Osteoblast (primary cell): ENCODE data around the gene SLC41A2. TPM values are rescaled to one million over a fixed set of nuclear protein-coding genes. Genes with fewer than 3 reads are reported as not detected.

ENCODE experiments used
- DNase-seq: peaks from one replicate; pipeline ENCODE4 v3.0.0; 2011; ENCODE audit warnings: low spot score, mixed read lengths; ENCODE audit not compliant: insufficient read length; ENCODE audit errors: missing footprints
- H2AFZ ChIP-seq: 2 replicates; pipeline ENCODE4 v1.6.0; 2011; ENCODE audit warnings: mild to moderate bottlenecking, low read length
- H3K27ac ChIP-seq: 2 replicates; pipeline ENCODE4 v1.5.1; 2011; ENCODE audit warnings: mild to moderate bottlenecking, low read depth, low read length, moderate library complexity
- H3K27me3 ChIP-seq: 2 replicates; pipeline ENCODE4 v1.6.0; 2012; ENCODE audit warnings: mild to moderate bottlenecking, control low read depth, inconsistent platforms, low read length, moderate library complexity; ENCODE audit not compliant: insufficient read depth
- H3K36me3 ChIP-seq: 2 replicates; pipeline ENCODE4 v1.5.1; 2011; ENCODE audit warnings: mild to moderate bottlenecking, low read length, control low read depth, moderate library complexity; ENCODE audit not compliant: insufficient read depth
- H3K4me1 ChIP-seq: 2 replicates; pipeline ENCODE4 v1.5.1; 2011; ENCODE audit warnings: mild to moderate bottlenecking, low read length, control low read depth, moderate library complexity; ENCODE audit not compliant: insufficient read depth
- H3K4me2 ChIP-seq: 2 replicates; pipeline ENCODE4 v1.6.0; 2011; ENCODE audit warnings: mild to moderate bottlenecking, low read length; ENCODE audit not compliant: insufficient read depth
- H3K4me3 ChIP-seq: fragments of 200-600 bp; sonication (generic); 3 replicates; pipeline ENCODE4 v1.5.1; 2012; ENCODE audit warnings: mild to moderate bottlenecking, low read length, inconsistent platforms; ENCODE audit not compliant: insufficient read depth
- H3K79me2 ChIP-seq: 2 replicates; pipeline ENCODE4 v1.6.0; 2012; ENCODE audit warnings: mild to moderate bottlenecking, low read length, control low read depth, inconsistent platforms; ENCODE audit not compliant: insufficient read depth
- H3K9me3 ChIP-seq: 2 replicates; pipeline ENCODE4 v1.5.1; 2011; ENCODE audit warnings: low read depth, low read length, control low read depth
- H4K20me1 ChIP-seq: 2 replicates; pipeline ENCODE4 v1.6.0; 2012; ENCODE audit warnings: mild to moderate bottlenecking, low read length, control low read depth; ENCODE audit not compliant: insufficient read depth
- CTCF ChIP-seq: IDR thresholded peaks from 2 replicates; pipeline ENCODE4 v1.5.1; 2011; ENCODE audit warnings: mild to moderate bottlenecking, low read depth, low read length, moderate library complexity; ENCODE audit errors: extremely low read depth
- total RNA-seq: library from RNA; depleted of rRNA; stranded (reverse); fragments of >200 nt; gene quantifications from 2 replicates; pipeline ENCODE4 v1.2.3, GENCODE V29; 2012

Gene SLC41A2
- total RNA-seq, 1 donor = 36.6 TPM

GRCh38 chr12:104998423-104999346 is 40.6 kb upstream of the SLC41A2 start:
- no peaks in the 10 kb centered on the region for H3K4me1 ChIP-seq
- H3K79me2 ChIP-seq = no peaks in the 10 kb centered on the region
- no peak for TF ChIP-seq CTCF
- H3K27me3 ChIP-seq = no peaks in the 10 kb centered on the region
- H3K4me2 ChIP-seq = no peak overlapping the region
- peaks cover 3% of the 10 kb centered on the region for H4K20me1 ChIP-seq
- H3K4me3 ChIP-seq = no peak overlapping the region
- peak; percentile 31 for DNase-seq
- no peaks in the 10 kb centered on the region for H3K9me3 ChIP-seq
- H2AFZ ChIP-seq = no peak overlapping the region
- peaks cover 13% of the 10 kb centered on the region for H3K36me3 ChIP-seq
- no peak overlapping the region for H3K27ac ChIP-seq

- H3K36me3 ChIP-seq = peaks cover 17% of the 10 kb centered on the region
- H2AFZ ChIP-seq = no peak overlapping the region
- no peak overlapping the region for H3K27ac ChIP-seq
- H3K4me2 ChIP-seq = no peak overlapping the region
- H3K27me3 ChIP-seq = no peaks in the 10 kb centered on the region
- H4K20me1 ChIP-seq = peaks cover 3% of the 10 kb centered on the region
- no peak for DNase-seq
- TF ChIP-seq CTCF = no peak
- no peaks in the 10 kb centered on the region for H3K9me3 ChIP-seq
- no peaks in the 10 kb centered on the region for H3K4me1 ChIP-seq
- no peaks in the 10 kb centered on the region for H3K79me2 ChIP-seq
- H3K4me3 ChIP-seq = no peak overlapping the region
These were observed 39.5 kb upstream of the SLC41A2 start for GRCh38 chr12:104997541-104997940.

- H3K36me3 ChIP-seq = peaks cover 40% of the 10 kb centered on the region
- no peaks in the 10 kb centered on the region for H3K27me3 ChIP-seq
- H4K20me1 ChIP-seq = peaks cover 3% of the 10 kb centered on the region
- no peak overlapping the region for H3K27ac ChIP-seq
- H3K4me1 ChIP-seq = no peaks in the 10 kb centered on the region
- DNase-seq = peak; percentile 72
- H3K4me3 ChIP-seq = no peak overlapping the region
- TF ChIP-seq CTCF = no peak
- peaks cover 9% of the 10 kb centered on the region for H3K79me2 ChIP-seq
- H2AFZ ChIP-seq = no peak overlapping the region
- no peak overlapping the region for H3K4me2 ChIP-seq
- H3K9me3 ChIP-seq = no peaks in the 10 kb centered on the region
These were observed 36.2 kb upstream of the SLC41A2 start for GRCh38 chr12:104994336-104994735.

GRCh38 chr12:104991565-104992128 is 33.6 kb upstream of the SLC41A2 start:
- peaks cover 26% of the 10 kb centered on the region for H3K79me2 ChIP-seq
- no peaks in the 10 kb centered on the region for H3K9me3 ChIP-seq
- H3K4me3 ChIP-seq = no peak overlapping the region
- peaks cover 42% of the 10 kb centered on the region for H3K36me3 ChIP-seq
- H3K27ac ChIP-seq = no peak overlapping the region
- H3K4me2 ChIP-seq = no peak overlapping the region
- no peak overlapping the region for H2AFZ ChIP-seq
- H4K20me1 ChIP-seq = no peaks in the 10 kb centered on the region
- no peaks in the 10 kb centered on the region for H3K27me3 ChIP-seq
- H3K4me1 ChIP-seq = peaks cover 13% of the 10 kb centered on the region
- no peak for DNase-seq
- TF ChIP-seq CTCF = no peak
